GM15510 (cell line): ENCODE results near the gene IGSF9B.

Experiments
- POLR2A ChIP-seq: IDR thresholded peaks from 3 replicates; pipeline ENCODE4 v1.6.1; 2011; ENCODE audit warnings: borderline replicate concordance; ENCODE audit not compliant: insufficient read length; ENCODE audit errors: extremely low read depth

Gene IGSF9B

DNA sequence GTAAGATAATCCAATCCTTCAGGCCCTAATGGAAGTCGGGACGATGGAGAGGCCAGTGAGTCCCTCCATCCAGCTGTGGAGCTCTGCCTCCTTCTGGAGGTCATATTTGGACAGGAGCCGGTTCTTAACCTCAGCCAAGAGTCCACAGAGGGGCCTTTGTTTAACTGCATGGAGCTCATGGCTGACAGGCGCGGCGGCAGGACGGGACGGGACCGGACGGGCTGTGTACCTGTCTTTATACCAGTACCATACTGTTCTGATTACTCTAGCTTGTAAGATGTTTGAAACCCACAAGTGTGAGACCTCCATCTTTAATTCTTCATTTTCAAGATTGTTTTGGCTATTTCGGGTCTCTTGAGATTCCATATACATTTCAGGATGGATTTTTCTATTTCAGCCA lies 91.3 kb downstream of the IGSF9B start:
- TF ChIP-seq POLR2A: no peak

DNA sequence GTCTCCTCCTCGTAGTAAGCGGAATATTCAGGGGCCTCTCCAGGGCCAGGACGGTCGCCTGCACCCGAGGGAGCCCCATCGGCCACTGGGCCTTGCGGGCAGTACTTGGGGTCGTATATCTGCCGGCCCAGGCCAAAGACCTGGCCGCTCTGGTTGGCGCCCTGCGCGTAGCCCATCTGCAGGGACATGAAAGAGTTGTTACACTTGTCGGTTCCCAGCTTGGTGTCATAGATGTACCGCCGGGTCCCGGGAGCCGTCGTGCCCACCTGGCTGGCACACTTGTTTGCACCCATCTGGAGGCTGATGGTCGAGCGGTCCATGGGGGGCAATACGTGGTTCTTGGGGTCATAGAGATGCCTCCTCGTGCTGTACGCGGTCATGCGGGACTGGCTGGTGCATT lies 92.0 kb downstream of the IGSF9B start:
- TF ChIP-seq POLR2A: no peak

DNA sequence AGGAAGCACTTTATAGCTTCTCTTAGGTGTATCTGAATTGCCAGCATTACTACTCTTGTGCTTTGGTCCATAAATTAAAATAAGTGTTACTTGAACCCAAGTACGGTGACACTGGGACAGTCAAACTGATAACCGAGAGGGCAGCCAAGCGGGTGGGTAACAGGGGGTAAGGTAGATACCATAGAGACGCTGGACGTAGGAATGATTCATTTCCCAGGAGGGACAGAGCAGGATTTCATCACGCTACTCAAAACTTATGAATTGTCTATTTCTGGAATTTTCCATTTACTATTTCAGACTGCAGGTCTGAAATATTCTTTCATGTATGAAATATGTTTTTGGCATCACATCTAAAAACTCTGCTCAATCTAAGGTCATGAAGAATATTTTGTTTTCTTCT lies 96.6 kb downstream of the IGSF9B start:
- TF ChIP-seq POLR2A: no peak
